Upper lobe of left lung (tissue), 4 donors: ENCODE data around the gene AMER1.

Source experiments
- CTCF ChIP-seq, 6 experiments: fragments of 450-650 bp in 4 of 6; fragments of 200-600 bp in 2 of 6; sonication (generic) in 2 of 6; IDR thresholded peaks; one replicate each; pipeline ENCODE4 v1.5.1; 2016 to 2019; ENCODE audit warnings: antibody characterized with exemption in 6 of 6
- POLR2AphosphoS5 ChIP-seq, 2 donors: sonication (generic); formaldehyde crosslinking; IDR thresholded peaks; one replicate each; pipeline ENCODE4 v1.5.1; 2017; ENCODE audit warnings: antibody characterized with exemption in 2 of 2

GRCh38 chrX:64152857-64153256, 52.7 kb downstream of the AMER1 start:
- TF ChIP-seq CTCF (IDR thresholded peaks at IDR 0.05) (no peak), POLR2AphosphoS5 (IDR thresholded peaks at IDR 0.05) (no peak)
